Femur (tissue), 1 donor: ENCODE measurements around the gene MED23.

Experiments used
- DNase-seq: peaks from one replicate; pipeline ENCODE4 v3.0.0-alpha.2; 2017

Gene MED23

GRCh38 chr6:131627724-131628682 is at the start of gene MED23:
MED23 (minus strand) TSS chr6:131628242; CDS start chr6:131628049, 193 bp downstream.
- peak; percentile 97 for DNase-seq

- no peak for DNase-seq
Measured at GRCh38 chr6:131673184-131673583, 45.1 kb upstream of the MED23 start.

- DNase-seq: no peak
Measured at GRCh38 chr6:131669891-131670290, 41.8 kb upstream of the MED23 start.

- no peak for DNase-seq
Measured at GRCh38 chr6:131663578-131664165, 35.6 kb upstream of the MED23 start.

GRCh38 chr6:131660195-131660594 is 32.2 kb upstream of the MED23 start:
- DNase-seq: no peak

- DNase-seq: no peak
Measured at GRCh38 chr6:131658287-131658686, 30.2 kb upstream of the MED23 start.

- no peak for DNase-seq
Measured at GRCh38 chr6:131657630-131658111, 29.6 kb upstream of the MED23 start.

- no peak for DNase-seq
Measured at GRCh38 chr6:131657222-131657621, 29.2 kb upstream of the MED23 start.

GRCh38 chr6:131656667-131657066 is 28.6 kb upstream of the MED23 start:
- no peak for DNase-seq

- no peak for DNase-seq
Measured at GRCh38 chr6:131655951-131656350, 27.9 kb upstream of the MED23 start.

GRCh38 chr6:131655387-131655786 is 27.3 kb upstream of the MED23 start:
- no peak for DNase-seq

- no peak for DNase-seq
Measured at GRCh38 chr6:131654326-131654725, 26.3 kb upstream of the MED23 start.

- DNase-seq: no peak
Measured at GRCh38 chr6:131652472-131652871, 24.4 kb upstream of the MED23 start.

GRCh38 chr6:131651782-131652181 is 23.7 kb upstream of the MED23 start:
- DNase-seq: no peak

GRCh38 chr6:131646249-131646670 is 18.2 kb upstream of the MED23 start:
- DNase-seq: no peak

- no peak for DNase-seq
Measured at GRCh38 chr6:131645846-131646245, 17.8 kb upstream of the MED23 start.

- DNase-seq: no peak
Measured at GRCh38 chr6:131644921-131645320, 16.9 kb upstream of the MED23 start.

GRCh38 chr6:131643855-131644460 is 15.9 kb upstream of the MED23 start:
- no peak for DNase-seq

- no peak for DNase-seq
Measured at GRCh38 chr6:131642987-131643611, 15.1 kb upstream of the MED23 start.

- no peak for DNase-seq
Measured at GRCh38 chr6:131642565-131642964, 14.5 kb upstream of the MED23 start.

- no peak for DNase-seq
Measured at GRCh38 chr6:131641554-131641953, 13.5 kb upstream of the MED23 start.

- DNase-seq: no peak
Measured at GRCh38 chr6:131640576-131640975, 12.5 kb upstream of the MED23 start.

- DNase-seq: no peak
Measured at GRCh38 chr6:131640100-131640499, 12.1 kb upstream of the MED23 start.
